DMS79 (cell line): ENCODE measurements around the gene SYP.

Experiments
- DNase-seq: peaks from one replicate; lab custom pipeline; 2025; lab: John Stamatoyannopoulos, UW

Gene SYP

DNA sequence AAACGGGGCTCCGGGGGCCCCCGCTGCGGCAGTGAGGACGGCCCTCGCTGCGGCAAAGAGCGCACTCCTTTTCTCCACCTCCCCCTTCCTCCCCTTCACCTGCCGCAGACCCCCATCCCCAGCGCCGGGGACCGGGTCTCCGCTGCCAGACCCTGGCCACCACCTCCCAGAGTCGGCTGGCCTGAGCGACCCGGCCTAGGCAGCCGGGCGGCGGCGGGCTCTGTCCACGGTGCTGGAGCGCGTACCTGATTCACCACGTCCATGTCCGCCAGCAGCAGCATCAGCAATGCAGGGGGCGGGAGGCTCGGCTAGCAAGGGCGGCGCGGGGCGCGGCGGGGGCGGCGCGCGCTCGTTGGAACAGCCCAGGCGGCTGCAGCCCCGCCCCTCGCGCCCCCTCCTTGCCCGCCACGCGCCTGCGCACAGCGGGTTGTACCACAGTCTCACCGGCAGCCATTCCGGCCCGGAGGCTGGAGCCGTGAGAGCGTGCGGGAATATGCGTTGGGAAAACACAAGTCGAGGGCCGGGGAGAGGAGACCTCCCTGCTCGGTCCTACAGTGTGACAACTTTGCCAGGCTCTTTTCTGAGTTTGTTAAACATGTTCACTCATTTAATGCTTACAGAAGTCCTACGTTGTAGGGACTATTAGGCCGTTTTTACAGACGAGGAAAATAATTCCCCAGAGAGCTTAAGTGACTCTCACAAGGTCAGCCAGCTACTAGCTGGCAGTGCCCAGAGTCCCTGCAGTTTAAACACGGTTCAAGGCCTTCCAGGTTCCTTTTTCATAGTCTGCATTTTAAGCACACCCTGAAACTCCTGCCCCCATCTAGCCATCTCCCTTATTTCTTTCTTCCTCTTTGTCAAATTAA lies at the start of gene SYP:
SYP (minus strand) TSS at position 288 of the 866 bp plus-strand sequence; CDS start at position 281, 7 bp downstream.
- DNase-seq, result peak; percentile 47

DNA sequence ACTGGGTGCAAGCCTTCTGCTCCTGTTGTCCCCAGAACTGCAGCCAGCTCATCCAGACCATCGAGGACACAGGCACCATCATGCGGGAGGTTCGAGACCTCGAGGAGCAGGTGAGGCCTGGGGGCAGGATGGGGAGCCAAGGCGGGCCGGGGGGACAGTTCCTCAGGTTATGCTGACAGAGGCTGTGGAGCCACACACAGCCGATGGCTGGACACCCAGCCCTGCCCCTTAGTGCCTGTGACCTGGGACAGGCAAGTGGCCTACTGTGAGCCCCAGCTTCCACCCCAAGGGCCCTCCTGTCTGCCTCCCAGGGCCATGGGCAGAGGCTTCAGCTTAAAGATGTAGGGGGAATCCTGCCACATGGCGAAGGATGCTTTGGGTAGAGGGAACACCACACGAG lies 49.6 kb upstream of the SYP start:
- DNase-seq, result no peak

GRCh38 chrX:49249071-49249470 lies 49.1 kb upstream of the SYP start:
- DNase-seq, result no peak

- DNase-seq, result no peak
Observed at GRCh38 chrX:49247916-49248811, 48.2 kb upstream of the SYP start.

DNA sequence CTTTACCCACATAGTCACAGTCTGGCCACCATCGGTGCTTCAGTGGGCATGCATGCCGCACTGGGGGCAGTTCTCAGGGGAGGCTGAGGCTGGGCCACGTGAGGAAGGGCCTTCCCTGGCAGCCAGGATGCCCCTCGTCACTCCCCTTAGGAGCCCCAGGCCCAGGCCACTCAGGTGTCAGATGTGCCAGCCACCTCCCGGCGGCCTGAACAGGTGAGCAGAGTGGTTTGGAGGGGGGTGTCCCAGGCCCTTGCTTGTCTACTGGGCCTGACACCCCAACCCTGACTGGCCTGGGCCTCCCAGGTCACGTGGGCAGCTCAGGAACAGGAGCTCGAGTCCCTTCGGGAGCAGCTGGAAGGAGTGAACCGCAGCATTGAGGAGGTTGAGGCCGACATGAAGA lies 47.4 kb upstream of the SYP start:
- DNase-seq, result no peak

- no peak for DNase-seq
Observed at GRCh38 chrX:49246541-49246940, 46.5 kb upstream of the SYP start.

GRCh38 chrX:49244207-49244606 lies 44.2 kb upstream of the SYP start:
- no peak for DNase-seq

- DNase-seq, result no peak
Observed at GRCh38 chrX:49243166-49243565, 43.2 kb upstream of the SYP start.

GRCh38 chrX:49242545-49243066 lies 42.6 kb upstream of the SYP start:
- DNase-seq, result no peak

DNA sequence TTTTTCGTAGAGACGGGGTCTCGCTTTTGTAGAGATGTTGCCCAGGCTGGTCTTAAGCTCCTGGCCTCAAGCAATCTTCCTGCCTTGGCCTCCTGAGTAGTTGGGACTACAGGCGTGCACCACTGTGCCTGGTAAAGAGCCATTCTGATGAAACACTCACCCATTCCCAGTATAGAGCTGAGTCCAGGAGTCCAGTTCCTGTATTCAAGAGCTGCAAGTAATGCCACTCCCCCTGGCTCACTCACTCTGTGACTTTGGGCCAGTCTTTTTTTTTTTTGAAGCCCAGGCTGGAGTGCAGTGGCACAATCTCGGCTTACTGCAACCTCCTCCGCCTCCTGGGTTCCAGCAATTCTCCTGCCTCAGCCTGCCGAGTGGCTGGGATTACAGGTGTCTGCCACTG lies 38.7 kb upstream of the SYP start:
- DNase-seq, result no peak

DNA sequence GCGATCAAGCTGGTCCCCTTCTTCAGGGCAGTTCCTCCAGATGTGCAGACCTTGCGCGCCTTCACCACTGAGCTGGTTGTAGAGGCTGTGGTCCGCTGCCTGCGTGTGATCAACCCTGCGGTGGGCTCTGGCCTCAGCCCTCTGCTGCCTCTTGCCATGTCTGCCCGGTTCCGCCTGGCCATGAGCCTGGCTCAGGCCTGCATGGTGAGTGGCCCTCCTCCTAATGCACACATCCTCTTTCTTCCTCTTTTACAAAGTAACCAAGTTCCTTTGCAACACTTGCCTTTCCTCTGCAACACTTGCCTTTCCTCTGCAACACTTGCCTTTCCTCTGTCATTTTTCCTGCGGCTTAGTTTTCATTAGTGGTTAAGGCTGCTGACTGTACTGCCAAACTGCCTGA lies 37.1 kb upstream of the SYP start:
- DNase-seq, result no peak

GRCh38 chrX:49233887-49234555 lies 34.0 kb upstream of the SYP start:
- no peak for DNase-seq

GRCh38 chrX:49233176-49233575 lies 33.2 kb upstream of the SYP start, which contains the start of gene CACNA1F:
Gene CACNA1F, minus strand, starts transcription at chrX:49233340. Its CDS starts 31 bp downstream, at chrX:49233309.
- no peak for DNase-seq

- no peak for DNase-seq
Observed at GRCh38 chrX:49232525-49232924, 32.5 kb upstream of the SYP start.

- DNase-seq, result no peak
Observed at GRCh38 chrX:49231333-49232000, 31.5 kb upstream of the SYP start.

GRCh38 chrX:49230500-49231232 lies 30.7 kb upstream of the SYP start:
- peak; percentile 71 for DNase-seq

DNA sequence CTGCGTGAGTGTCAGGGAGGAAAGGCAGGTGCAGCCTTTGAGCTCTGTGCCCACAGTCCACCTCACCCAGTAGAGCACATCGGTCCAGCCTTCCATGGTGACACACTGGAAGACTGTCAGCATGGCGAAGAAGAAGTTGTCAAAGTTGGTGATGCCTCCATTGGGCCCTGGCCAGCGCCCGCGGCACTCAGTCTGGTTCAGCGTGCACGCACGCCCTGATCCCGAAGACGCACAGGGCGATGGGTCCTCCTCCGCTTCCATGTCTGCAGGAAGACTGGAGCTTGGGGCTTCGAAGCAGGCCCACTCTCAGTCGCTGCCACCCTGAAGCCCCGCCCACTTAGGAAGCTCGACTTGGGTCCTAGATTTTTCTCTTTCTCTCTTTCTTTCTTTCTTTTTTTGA lies 28.2 kb upstream of the SYP start:
- no peak for DNase-seq

DNA sequence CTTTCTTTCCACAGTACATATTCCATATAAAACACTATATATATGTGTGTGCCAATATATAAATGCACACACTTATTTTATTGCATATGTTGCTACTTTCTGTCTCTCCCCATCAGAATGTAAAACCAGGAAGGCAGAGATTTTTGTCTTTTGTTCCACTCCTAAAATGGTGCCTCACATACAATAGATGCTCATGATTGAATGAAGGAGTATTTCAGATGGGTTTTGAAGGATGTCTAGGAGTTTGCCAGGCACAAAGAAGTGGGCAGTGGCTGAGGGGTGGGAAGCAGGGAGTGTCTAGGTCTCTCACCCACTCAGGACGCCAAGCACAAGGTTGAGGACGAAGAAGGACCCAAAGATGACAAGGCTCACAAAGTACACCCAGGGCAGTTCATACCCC lies 27.7 kb upstream of the SYP start:
- no peak for DNase-seq

DNA sequence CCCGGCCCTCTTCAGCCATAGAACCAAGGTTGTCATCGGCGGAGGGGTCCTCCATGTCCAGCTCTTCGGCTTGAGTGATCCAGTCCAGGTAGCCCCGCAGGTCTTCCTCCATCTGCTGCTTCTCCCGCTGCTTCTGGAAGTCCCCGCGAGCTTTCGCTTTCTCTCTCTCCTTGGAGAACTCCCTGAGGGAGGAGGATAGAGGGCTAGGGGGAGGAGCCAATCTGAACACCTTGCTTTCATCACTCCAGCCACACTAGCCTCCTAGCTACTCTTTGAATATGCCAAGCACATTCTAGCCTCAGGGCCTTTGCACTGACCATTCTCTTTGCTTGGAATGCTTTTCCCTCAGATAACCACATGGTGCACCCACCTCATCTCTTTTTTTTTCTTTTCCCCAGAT lies 27.0 kb upstream of the SYP start:
- no peak for DNase-seq

DNA sequence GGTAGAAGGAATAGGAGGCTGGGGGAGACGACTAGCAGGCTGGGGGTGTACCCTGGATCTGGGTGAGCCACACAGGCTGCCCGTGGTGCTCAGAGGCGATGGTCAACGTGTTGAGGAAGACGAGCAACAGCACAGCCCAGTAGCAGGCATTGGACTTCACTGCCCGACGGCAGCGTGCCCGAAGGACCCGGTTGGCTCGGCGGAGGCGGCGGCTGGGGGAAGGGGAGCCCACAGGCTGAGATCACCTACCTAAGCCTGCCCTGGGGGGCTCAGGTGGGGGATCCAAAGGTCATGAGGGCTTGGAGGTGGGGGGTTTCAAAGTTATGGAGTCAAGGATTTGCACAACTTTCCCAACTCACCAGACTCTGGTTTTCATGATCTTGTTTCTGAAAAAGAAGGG lies 25.9 kb upstream of the SYP start:
- DNase-seq, result no peak

GRCh38 chrX:49221868-49222267 lies 21.9 kb upstream of the SYP start:
- no peak for DNase-seq
